ENCODE measurements around the gene SMIM1. TPM values are rescaled to one million over a fixed set of nuclear protein-coding genes. Genes with fewer than 3 reads are reported as not detected.

SMIM1 gene

DNA sequence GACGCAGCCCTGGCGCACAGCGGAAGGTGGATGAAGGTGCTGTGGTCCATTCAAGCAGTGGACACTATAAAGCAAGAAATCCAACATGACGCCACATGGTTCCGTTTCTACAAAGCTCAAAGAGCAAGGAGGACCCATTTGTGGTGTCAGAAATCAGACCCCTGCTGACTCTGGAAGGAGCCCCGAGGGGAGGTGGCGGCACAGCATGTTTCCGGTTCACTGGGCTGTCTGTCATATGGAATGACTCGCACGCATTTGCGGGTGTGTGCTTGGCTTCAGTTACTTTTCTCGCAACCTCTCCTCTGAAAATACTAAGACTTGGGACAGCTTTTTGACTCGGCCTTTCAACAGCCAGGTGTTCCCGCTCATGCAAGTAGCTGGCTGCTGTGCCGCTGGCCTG is 52.8 kb downstream of the SMIM1 start:
- Histone ChIP-seq H3K4me3 (ENCODE audit: low read length) (no peak overlapping the region), H3K27me3 (ENCODE audit: control insufficient read depth, insufficient read depth, low read length) (no peaks in the 10 kb centered on the region), H3K9me3 (replicated peaks; ENCODE audit: low read length) (no peaks in the 10 kb centered on the region), H3K36me3 (ENCODE audit: insufficient read depth, low read length) (peaks cover 70% of the 10 kb centered on the region), H3K9ac (ENCODE audit: low read depth, low read length) (no peak overlapping the region), H3K4me2 (ENCODE audit: low read length) (no peak overlapping the region), H3K4me1 (ENCODE audit: control insufficient read depth, insufficient read depth, low read length) (no peaks in the 10 kb centered on the region)

Small RNA genes lying within 50 kb of the gene (small RNA-seq; reads per million reads assigned to genes)
- gene RF02197, result not detected
- gene RN7SL574P, result not detected

Measured in skeletal muscle satellite cell (primary cell).